Activated CD8-positive, alpha-beta memory T cell treated with anti-CD3 and anti-CD28 coated beads for 36 hours (primary cell): ENCODE results near the gene LIME1. TPM values are rescaled to one million over a fixed set of nuclear protein-coding genes. Genes with fewer than 3 reads are reported as not detected.
"Not testable (repeated sequence)": the region's sequence is repeated elsewhere in the genome, so short reads cannot be mapped to it uniquely, and the experiment has no call there.

Source experiments
- CTCF ChIA-PET: fragments of 350-600 bp; sonication (Branson Sonifier 250); formaldehyde crosslinking; loops from one replicate; lab custom pipeline; 2021; ENCODE audit warnings: antibody characterized with exemption; lab: Charles Lee
- POLR2A ChIA-PET: fragments of 350-600 bp; sonication (Branson Sonifier 250); formaldehyde crosslinking; loops from one replicate; lab custom pipeline; 2021; ENCODE audit warnings: antibody characterized with exemption; lab: Charles Lee
- total RNA-seq, 2 experiments: library from RNA; stranded (reverse); gene quantifications; one replicate each; pipeline ENCODE4 v1.2.3, GENCODE V29; 2021

Gene LIME1
- total RNA-seq, 2 experiments from 2014 or later: 9.9 to 10.8 TPM

GRCh38 chr20:63771046-63771707, 34.7 kb downstream of the LIME1 start:
- CTCF ChIA-PET: no interaction called here
- POLR2A ChIA-PET: interaction anchor here (0.6 kb wide), 1 partner anchor 1695 kb away, joined by 3 read pairs; no protein-coding TSS in a partner anchor

- ChIA-PET POLR2A (no interaction called here), CTCF (interaction anchor here (1.4 kb wide), 1 partner anchor 13 kb away, joined by 5 read pairs; no protein-coding TSS in a partner anchor)
Measured at GRCh38 chr20:63772781-63773518, 36.5 kb downstream of the LIME1 start.

GRCh38 chr20:63773571-63774241, 37.2 kb downstream of the LIME1 start:
- POLR2A ChIA-PET: no interaction called here
- CTCF ChIA-PET: interaction anchor here (1.3 to 1.7 kb wide), 3 partner anchors 10 to 90 kb away, joined by 5 to 6 read pairs (median 5); no protein-coding TSS in a partner anchor

GRCh38 chr20:63774306-63774705, 37.8 kb downstream of the LIME1 start:
- ChIA-PET CTCF (interaction anchor here (0.6 to 1.7 kb wide), 7 partner anchors 10 to 278 kb away, joined by 3 to 7 read pairs (median 3); no protein-coding TSS in a partner anchor), POLR2A (no interaction called here)

GRCh38 chr20:63775096-63775978, 38.9 kb downstream of the LIME1 start:
- POLR2A ChIA-PET: no interaction called here
- CTCF ChIA-PET: interaction anchor here (0.6 to 1.7 kb wide), 8 partner anchors 9 to 279 kb away, joined by 3 to 7 read pairs (median 3); no protein-coding TSS in a partner anchor

GRCh38 chr20:63776875-63777274, 40.4 kb downstream of the LIME1 start:
- CTCF ChIA-PET: interaction anchor here (1.5 kb wide), 1 partner anchor 9 kb away, joined by 3 read pairs; no protein-coding TSS in a partner anchor

GRCh38 chr20:63777614-63778013, 41.1 kb downstream of the LIME1 start:
- CTCF ChIA-PET: interaction anchor here (0.6 to 1.5 kb wide), 2 partner anchors 8 to 342 kb away, joined by 3 read pairs; no protein-coding TSS in a partner anchor
- POLR2A ChIA-PET: interaction anchor here (0.6 kb wide), 1 partner anchor 52 kb away, joined by 3 read pairs; no protein-coding TSS in a partner anchor

More at GRCh38 chr20:63776875-63777274, 40.4 kb downstream of the LIME1 start:
- POLR2A ChIA-PET: not testable (repeated sequence)

- POLR2A ChIA-PET: no interaction called here
- CTCF ChIA-PET: interaction anchor here (1.5 to 1.7 kb wide), 2 partner anchors 8 to 70 kb away, joined by 3 to 6 read pairs; partner anchors contain the start of genes ARFRP1 and ZGPAT
Measured at GRCh38 chr20:63778034-63778752, 41.7 kb downstream of the LIME1 start.

GRCh38 chr20:63778857-63779256, 42.4 kb downstream of the LIME1 start:
- POLR2A ChIA-PET: no interaction called here
- CTCF ChIA-PET: interaction anchor here (1.3 to 1.7 kb wide), 2 partner anchors 71 to 241 kb away, joined by 3 to 6 read pairs; partner anchors contain the start of genes ARFRP1, PTK6 and ZGPAT

GRCh38 chr20:63781181-63781580, 44.7 kb downstream of the LIME1 start:
- ChIA-PET CTCF (interaction anchor here (0.6 to 1.4 kb wide), 7 partner anchors 9 to 246 kb away, joined by 3 to 5 read pairs (median 3); partner anchors contain the start of gene TPD52L2), POLR2A (interaction anchor here (0.7 kb wide), 1 partner anchor 18 kb away, joined by 6 read pairs; no protein-coding TSS in a partner anchor)

GRCh38 chr20:63782051-63782471, 45.6 kb downstream of the LIME1 start:
- ChIA-PET CTCF (interaction anchor here (0.7 to 1.4 kb wide), 4 partner anchors 41 to 247 kb away, joined by 3 to 4 read pairs (median 3); partner anchors contain the start of gene TPD52L2), POLR2A (interaction anchor here (0.7 kb wide), 1 partner anchor 19 kb away, joined by 6 read pairs; no protein-coding TSS in a partner anchor)

GRCh38 chr20:63782521-63782971, 46.1 kb downstream of the LIME1 start:
- POLR2A ChIA-PET: no interaction called here

GRCh38 chr20:63783970-63784369, 47.5 kb downstream of the LIME1 start:
- ChIA-PET CTCF (interaction anchor here (1.3 to 2.0 kb wide), 3 partner anchors 9 to 245 kb away, joined by 3 to 6 read pairs (median 5); no protein-coding TSS in a partner anchor), POLR2A (no interaction called here)

More at GRCh38 chr20:63782521-63782971, 46.1 kb downstream of the LIME1 start:
- CTCF ChIA-PET: interaction anchor here (1.3 to 1.4 kb wide), 2 partner anchors 65 to 244 kb away, joined by 4 to 5 read pairs; no protein-coding TSS in a partner anchor

GRCh38 chr20:63785691-63786131, 49.2 kb downstream of the LIME1 start:
- CTCF ChIA-PET: interaction anchor here (0.7 to 2.3 kb wide), 9 partner anchors 8 to 335 kb away, joined by 3 to 9 read pairs (median 3); partner anchors contain the start of genes ARFRP1, TPD52L2 and ZGPAT
- POLR2A ChIA-PET: no interaction called here

- CTCF ChIA-PET: interaction anchor here (1.3 to 2.3 kb wide), 3 partner anchors 61 to 80 kb away, joined by 3 to 9 read pairs (median 7); partner anchors contain the start of genes ARFRP1, TPD52L2 and ZGPAT
- POLR2A ChIA-PET: no interaction called here
Measured at GRCh38 chr20:63787302-63787701, 50.8 kb downstream of the LIME1 start.

GRCh38 chr20:63787749-63788148, 51.3 kb downstream of the LIME1 start:
- CTCF ChIA-PET: no interaction called here
- POLR2A ChIA-PET: no interaction called here
